ENCODE results near the gene PARVG.

Gene PARVG

DNA sequence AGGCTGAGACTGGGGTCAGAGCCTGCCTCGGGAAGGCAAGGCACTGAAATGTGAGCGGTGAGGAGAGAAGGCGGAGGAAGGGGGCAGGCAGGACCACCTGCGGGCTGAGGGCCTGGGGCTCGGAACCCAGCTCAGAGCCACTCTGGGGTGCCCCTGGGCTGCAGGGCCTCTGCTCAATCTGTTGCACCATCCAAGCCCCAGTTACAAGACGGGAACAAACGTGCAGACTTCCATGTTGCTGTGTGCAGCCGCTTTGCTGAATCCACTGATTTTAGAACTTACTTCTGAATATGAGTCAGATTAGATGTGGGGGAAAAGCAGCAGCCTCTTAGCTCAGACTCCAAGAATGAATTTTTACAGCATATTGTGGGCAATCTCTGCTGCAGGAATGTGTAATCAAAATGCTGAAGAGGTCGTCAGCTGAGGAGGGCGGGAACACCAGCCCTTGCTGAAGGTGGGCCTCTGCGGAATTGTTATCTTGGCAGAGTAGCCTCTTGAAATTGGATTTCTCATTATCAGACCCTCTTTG is 21.6 kb downstream of the PARVG start:
- Histone ChIP-seq H3K9ac (ENCODE audit: low read length) (no peak overlapping the region), H3K27me3 (replicated peaks; ENCODE audit: insufficient read depth, low read length) (peaks cover 44% of the 10 kb centered on the region), H4K20me1 (ENCODE audit: insufficient read depth, low read length) (no peaks in the 10 kb centered on the region), H3K36me3 (replicated peaks; ENCODE audit: insufficient read depth, low read length) (no peaks in the 10 kb centered on the region), H3K4me1 (ENCODE audit: low read length) (no peaks in the 10 kb centered on the region), H3K27ac (ENCODE audit: low read length) (no peak overlapping the region), H3K4me2 (ENCODE audit: low read depth, low read length) (no peak overlapping the region), H3K4me3 (ENCODE audit: low read length) (no peak overlapping the region), H3K9me2 (replicated peaks; ENCODE audit: insufficient read depth, low read length) (no peaks in the 10 kb centered on the region), H2AFZ (ENCODE audit: low read length) (no peak overlapping the region), H3K9me3 (replicated peaks; ENCODE audit: insufficient read depth, low read length) (no peaks in the 10 kb centered on the region), H3F3A (ENCODE audit: insufficient read depth, low read length) (no peaks in the 10 kb centered on the region), H3K79me2 (ENCODE audit: low read length) (no peaks in the 10 kb centered on the region)
- no peak for TF ChIP-seq EZH2phosphoT487 (IDR thresholded peaks at IDR 0.05; ENCODE audit: low read length)
- TF ChIP-seq, protein P1, sequence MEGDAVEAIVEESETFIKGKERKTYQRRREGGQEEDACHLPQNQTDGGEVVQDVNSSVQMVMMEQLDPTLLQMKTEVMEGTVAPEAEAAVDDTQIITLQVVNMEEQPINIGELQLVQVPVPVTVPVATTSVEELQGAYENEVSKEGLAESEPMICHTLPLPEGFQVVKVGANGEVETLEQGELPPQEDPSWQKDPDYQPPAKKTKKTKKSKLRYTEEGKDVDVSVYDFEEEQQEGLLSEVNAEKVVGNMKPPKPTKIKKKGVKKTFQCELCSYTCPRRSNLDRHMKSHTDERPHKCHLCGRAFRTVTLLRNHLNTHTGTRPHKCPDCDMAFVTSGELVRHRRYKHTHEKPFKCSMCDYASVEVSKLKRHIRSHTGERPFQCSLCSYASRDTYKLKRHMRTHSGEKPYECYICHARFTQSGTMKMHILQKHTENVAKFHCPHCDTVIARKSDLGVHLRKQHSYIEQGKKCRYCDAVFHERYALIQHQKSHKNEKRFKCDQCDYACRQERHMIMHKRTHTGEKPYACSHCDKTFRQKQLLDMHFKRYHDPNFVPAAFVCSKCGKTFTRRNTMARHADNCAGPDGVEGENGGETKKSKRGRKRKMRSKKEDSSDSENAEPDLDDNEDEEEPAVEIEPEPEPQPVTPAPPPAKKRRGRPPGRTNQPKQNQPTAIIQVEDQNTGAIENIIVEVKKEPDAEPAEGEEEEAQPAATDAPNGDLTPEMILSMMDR (IDR thresholded peaks at IDR 0.05; ENCODE audit: low read length): no peak
- TF ChIP-seq EZH2 (optimal IDR thresholded peaks at IDR 0.05; ENCODE audit: low read depth, low read length): no peak
- no peak for DNase-seq

DNA sequence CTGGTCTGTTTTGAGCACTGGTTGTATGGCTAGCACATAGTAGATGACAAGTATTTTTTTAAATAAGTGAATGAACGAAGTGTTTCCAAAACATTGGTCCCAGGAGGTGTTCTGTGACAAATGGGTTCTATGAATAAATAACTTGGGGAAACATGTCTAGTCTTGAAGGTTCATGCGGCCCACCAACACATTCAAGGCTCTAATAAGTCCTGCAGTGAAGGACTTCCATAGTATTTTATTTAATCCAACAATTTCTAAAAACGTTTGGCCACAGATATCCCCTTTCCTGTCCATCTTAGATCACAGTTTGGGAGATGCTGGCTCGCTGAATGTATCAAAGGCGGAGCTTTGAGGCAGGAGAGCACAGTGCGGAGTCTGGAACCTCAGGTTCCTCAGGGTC is 22.5 kb downstream of the PARVG start:
- TF ChIP-seq EZH2phosphoT487 (IDR thresholded peaks at IDR 0.05; ENCODE audit: low read length) (no peak), EZH2 (optimal IDR thresholded peaks at IDR 0.05; ENCODE audit: low read depth, low read length) (no peak)
- TF ChIP-seq, protein P1 (IDR thresholded peaks at IDR 0.05; ENCODE audit: low read length): no peak
- H3K4me1 ChIP-seq (ENCODE audit: low read length): no peaks in the 10 kb centered on the region
- H3F3A ChIP-seq (ENCODE audit: insufficient read depth, low read length): no peaks in the 10 kb centered on the region
- H3K9ac ChIP-seq (ENCODE audit: low read length): no peak overlapping the region
- no peaks in the 10 kb centered on the region for H3K79me2 ChIP-seq (ENCODE audit: low read length)
- H3K4me3 ChIP-seq (ENCODE audit: low read length): no peak overlapping the region
- no peaks in the 10 kb centered on the region for H3K9me3 ChIP-seq (replicated peaks; ENCODE audit: insufficient read depth, low read length)
- H3K27me3 ChIP-seq (replicated peaks; ENCODE audit: insufficient read depth, low read length): peaks cover 44% of the 10 kb centered on the region
- H3K27ac ChIP-seq (ENCODE audit: low read length): no peak overlapping the region
- no peak overlapping the region for H2AFZ ChIP-seq (ENCODE audit: low read length)
- H3K9me2 ChIP-seq (replicated peaks; ENCODE audit: insufficient read depth, low read length): no peaks in the 10 kb centered on the region
- H3K4me2 ChIP-seq (ENCODE audit: low read depth, low read length): no peak overlapping the region
- DNase-seq: no peak
- H3K36me3 ChIP-seq (replicated peaks; ENCODE audit: insufficient read depth, low read length): no peaks in the 10 kb centered on the region
- no peaks in the 10 kb centered on the region for H4K20me1 ChIP-seq (ENCODE audit: insufficient read depth, low read length)

DNA sequence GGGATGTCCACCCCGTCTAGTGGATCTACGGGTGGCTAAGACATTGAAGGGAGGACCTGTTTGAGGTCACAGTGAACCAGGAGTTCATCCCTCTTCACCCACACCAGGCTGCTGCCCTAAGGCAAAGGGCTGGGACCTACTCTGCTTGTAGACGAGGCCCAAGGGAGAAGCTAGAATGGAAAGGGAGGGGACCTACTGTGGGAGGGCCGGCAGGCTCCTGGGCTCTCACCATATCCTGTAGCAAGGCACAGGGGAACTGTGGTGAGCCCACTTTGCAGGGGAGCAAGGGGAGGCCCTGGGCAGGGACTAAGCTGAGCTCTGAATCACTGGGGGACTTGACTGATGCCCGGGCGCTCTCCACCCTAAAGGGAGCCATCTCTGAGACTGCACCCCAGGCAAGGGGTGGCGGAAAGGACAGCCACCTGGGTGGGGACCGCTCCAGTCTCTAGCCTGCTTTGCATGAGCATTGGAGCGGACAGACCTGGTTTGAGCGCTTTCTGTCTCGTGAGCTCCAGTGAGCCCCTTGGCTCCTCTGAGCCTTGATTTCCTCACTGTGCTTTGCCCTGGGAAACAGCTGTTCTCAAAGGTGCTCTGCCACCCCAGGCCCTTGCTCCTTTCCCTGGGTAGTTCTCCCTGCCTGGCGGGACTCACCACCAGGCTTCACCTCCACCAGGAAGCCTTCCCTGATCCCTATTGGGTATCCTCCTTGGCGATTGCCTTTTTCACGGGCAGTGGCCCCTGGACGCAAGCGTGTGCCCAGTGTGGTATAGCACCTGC is 24.2 kb downstream of the PARVG start:
- Histone ChIP-seq H3K4me2 (ENCODE audit: low read depth, low read length) (no peak overlapping the region), H3K79me2 (ENCODE audit: low read length) (no peaks in the 10 kb centered on the region), H3K9me2 (replicated peaks; ENCODE audit: insufficient read depth, low read length) (no peaks in the 10 kb centered on the region), H3K4me3 (ENCODE audit: low read length) (no peak overlapping the region), H4K20me1 (ENCODE audit: insufficient read depth, low read length) (no peaks in the 10 kb centered on the region), H3F3A (ENCODE audit: insufficient read depth, low read length) (no peaks in the 10 kb centered on the region), H3K36me3 (replicated peaks; ENCODE audit: insufficient read depth, low read length) (no peaks in the 10 kb centered on the region), H3K9me3 (replicated peaks; ENCODE audit: insufficient read depth, low read length) (no peaks in the 10 kb centered on the region), H3K9ac (ENCODE audit: low read length) (no peak overlapping the region), H2AFZ (ENCODE audit: low read length) (no peak overlapping the region), H3K4me1 (ENCODE audit: low read length) (no peaks in the 10 kb centered on the region), H3K27me3 (replicated peaks; ENCODE audit: insufficient read depth, low read length) (peaks cover 46% of the 10 kb centered on the region), H3K27ac (ENCODE audit: low read length) (no peak overlapping the region)
- no peak for DNase-seq
- TF ChIP-seq, protein P1 (IDR thresholded peaks at IDR 0.05; ENCODE audit: low read length): no peak
- no peak for TF ChIP-seq EZH2 (optimal IDR thresholded peaks at IDR 0.05; ENCODE audit: low read depth, low read length)
- TF ChIP-seq EZH2phosphoT487 (IDR thresholded peaks at IDR 0.05; ENCODE audit: low read length): no peak
